ENCODE data around the gene FAM120B. TPM values are rescaled to one million over a fixed set of nuclear protein-coding genes. Genes with fewer than 3 reads are reported as not detected.
A peak's percentile ranks its signal among the peaks of the same experiment; 100 is the strongest.

Gene FAM120B
- total RNA-seq, 3 donors from 2014 or later, result 13.8 to 14.3 (median 14.3) TPM

DNA sequence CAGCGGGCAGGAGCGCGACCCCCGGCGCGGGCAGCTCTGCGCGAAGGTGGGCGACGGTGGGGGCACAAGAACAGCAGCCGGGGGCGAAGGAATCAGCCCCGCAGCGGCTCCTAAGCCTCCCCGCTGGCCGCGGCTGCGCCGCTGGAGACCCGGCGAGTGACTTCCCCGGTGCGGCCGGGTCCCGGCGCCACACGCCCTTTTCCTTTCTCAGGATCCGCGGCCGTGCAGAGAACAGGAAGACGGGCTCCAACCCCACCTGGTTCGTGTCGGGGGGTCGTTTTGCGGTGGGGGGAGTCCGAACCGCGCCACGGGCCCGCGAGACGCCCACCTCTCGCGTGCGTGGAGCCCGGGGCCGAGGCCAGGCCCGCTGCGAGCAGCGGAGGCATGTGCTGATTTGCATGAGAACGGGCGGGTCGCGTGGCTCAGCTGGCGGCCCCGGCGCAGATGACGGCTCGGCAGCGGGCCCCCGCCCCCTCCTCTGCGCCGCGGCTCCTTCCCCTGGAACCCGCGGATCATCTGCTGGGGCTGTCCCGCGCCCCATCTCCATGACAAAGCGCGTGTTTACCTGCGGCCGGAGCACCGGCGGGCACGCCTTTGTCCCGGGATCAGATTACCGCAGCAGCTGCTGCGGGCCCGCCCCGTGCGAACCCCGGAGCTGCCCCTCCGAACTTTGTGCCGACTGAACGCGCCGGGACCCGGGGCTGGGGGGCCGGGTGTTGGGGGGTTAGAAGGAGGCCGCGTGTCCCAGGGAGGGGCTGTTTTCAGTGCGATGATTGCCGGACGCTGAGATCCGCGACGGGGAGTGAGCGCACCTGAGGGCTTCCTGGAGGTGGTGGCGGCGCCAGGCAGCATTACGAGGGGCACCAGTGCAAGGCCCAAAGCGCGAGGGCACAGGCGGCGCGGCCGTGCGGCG, 10.8 kb upstream of the FAM120B start:
- Mint-ChIP-seq H3K27me3 (ENCODE audit: low read depth) (peaks cover 69% of the 10 kb centered on the region), H3K36me3 (ENCODE audit: insufficient read depth) (no peaks in the 10 kb centered on the region), H3K9me3 (no peaks in the 10 kb centered on the region), H3K4me1 (ENCODE audit: low read depth) (peaks cover 29% of the 10 kb centered on the region), H3K4me3 (peak overlapping the region; percentile 67)
- DNase-seq (peak; percentile 54), ATAC-seq (peak; percentile 54 to 66)

GRCh38 chr6:170296423-170296745, 10.2 kb upstream of the FAM120B start:
- no peak for DNase-seq
- Mint-ChIP-seq H3K4me3 (no peak overlapping the region), H3K36me3 (ENCODE audit: insufficient read depth) (no peaks in the 10 kb centered on the region), H3K27me3 (ENCODE audit: low read depth) (peaks cover 71% of the 10 kb centered on the region), H3K9me3 (peaks cover under 1% of the 10 kb centered on the region), H3K4me1 (ENCODE audit: low read depth) (peaks cover 29% of the 10 kb centered on the region)
- ATAC-seq, result no peak

- Mint-ChIP-seq H3K36me3 (ENCODE audit: insufficient read depth) (no peaks in the 10 kb centered on the region), H3K9me3 (peaks cover 5% of the 10 kb centered on the region), H3K27me3 (ENCODE audit: low read depth) (peaks cover 73% of the 10 kb centered on the region), H3K4me3 (no peak overlapping the region), H3K4me1 (ENCODE audit: low read depth) (peaks cover 26% of the 10 kb centered on the region)
- ATAC-seq (no peak), DNase-seq (no peak)
Observed at GRCh38 chr6:170296746-170297575, 9.6 kb upstream of the FAM120B start.

GRCh38 chr6:170297576-170298330, 8.8 kb upstream of the FAM120B start:
- Mint-ChIP-seq H3K27me3 (ENCODE audit: low read depth) (peaks cover 65% of the 10 kb centered on the region), H3K4me1 (ENCODE audit: low read depth) (peaks cover 18% of the 10 kb centered on the region), H3K36me3 (ENCODE audit: insufficient read depth) (no peaks in the 10 kb centered on the region), H3K9me3 (peaks cover 5% of the 10 kb centered on the region), H3K4me3 (no peak overlapping the region)
- no peak for DNase-seq
- no peak for ATAC-seq

GRCh38 chr6:170298688-170299087, 7.9 kb upstream of the FAM120B start:
- no peaks in the 10 kb centered on the region for H3K36me3 Mint-ChIP-seq (ENCODE audit: insufficient read depth)
- peaks cover 5% of the 10 kb centered on the region for H3K9me3 Mint-ChIP-seq
- ATAC-seq, result no peak
- no peak overlapping the region for H3K4me3 Mint-ChIP-seq
- peaks cover 58% of the 10 kb centered on the region for H3K27me3 Mint-ChIP-seq (ENCODE audit: low read depth)
- DNase-seq, result no peak
- peaks cover 12% of the 10 kb centered on the region for H3K4me1 Mint-ChIP-seq (ENCODE audit: low read depth)

- Mint-ChIP-seq H3K27me3 (ENCODE audit: low read depth) (peaks cover 47% of the 10 kb centered on the region), H3K9me3 (peaks cover 5% of the 10 kb centered on the region), H3K4me1 (ENCODE audit: low read depth) (peaks cover 5% of the 10 kb centered on the region), H3K4me3 (no peak overlapping the region), H3K36me3 (ENCODE audit: insufficient read depth) (no peaks in the 10 kb centered on the region)
- DNase-seq (no peak), ATAC-seq (no peak)
Observed at GRCh38 chr6:170301184-170301583, 5.4 kb upstream of the FAM120B start.

DNA sequence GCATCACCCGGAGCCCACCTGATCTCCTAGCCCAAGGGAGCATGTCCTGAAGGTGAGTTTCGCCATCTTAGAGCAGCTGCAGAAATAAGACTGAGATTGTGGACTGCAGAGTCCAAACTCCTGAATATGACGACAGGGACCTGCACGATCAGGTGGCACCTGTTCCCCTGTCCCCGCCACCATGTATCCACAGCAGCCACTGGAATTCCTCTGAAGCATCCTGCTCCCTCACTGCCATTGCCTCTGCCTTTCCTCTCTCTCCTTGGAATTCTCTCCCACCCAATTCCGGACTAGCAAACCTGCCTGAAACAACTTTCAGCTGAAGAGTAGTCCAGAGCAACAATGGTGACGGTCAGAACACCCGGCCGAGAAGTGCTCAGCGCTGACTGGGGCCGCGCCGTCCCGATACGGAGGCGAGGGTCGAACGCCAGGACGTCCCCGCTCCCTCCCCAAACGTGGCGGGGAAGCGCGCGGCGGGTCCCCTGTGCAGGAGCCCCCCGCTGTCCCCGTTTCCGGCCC, 694 bp upstream of the FAM120B start:
- H3K36me3 Mint-ChIP-seq (ENCODE audit: insufficient read depth), result peaks cover 10% of the 10 kb centered on the region
- peaks cover 15% of the 10 kb centered on the region for H3K27me3 Mint-ChIP-seq (ENCODE audit: low read depth)
- H3K9me3 Mint-ChIP-seq, result peaks cover 5% of the 10 kb centered on the region
- peak overlapping the region; percentile 99 for H3K4me3 Mint-ChIP-seq
- H3K4me1 Mint-ChIP-seq (ENCODE audit: low read depth), result peaks cover 37% of the 10 kb centered on the region
- DNase-seq (no peak), ATAC-seq (no peak)

DNA sequence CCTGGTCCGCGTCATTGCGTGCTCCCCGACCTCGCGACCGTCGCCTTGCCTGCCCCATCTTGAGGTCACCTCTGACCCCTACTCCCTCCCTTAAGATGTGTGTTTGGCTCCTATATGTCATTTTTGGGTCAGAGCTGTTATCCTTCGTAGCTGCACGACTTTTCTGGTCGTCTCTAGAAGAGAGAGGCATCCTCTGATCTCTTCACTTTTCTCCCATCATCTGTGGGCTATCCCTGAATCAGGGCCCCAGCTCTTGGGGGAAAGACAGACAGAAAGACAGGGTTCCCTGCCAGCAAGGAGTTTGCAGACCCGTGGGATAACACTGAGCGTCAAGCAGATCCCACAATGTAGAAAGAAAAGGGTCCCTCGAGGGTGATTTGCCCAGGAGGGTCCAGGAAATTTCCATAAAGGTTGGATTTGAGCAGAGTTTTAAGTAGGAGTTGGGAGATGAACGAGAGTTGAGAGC, 555 bp downstream of the FAM120B start:
- DNase-seq (no peak), ATAC-seq (no peak)
- Mint-ChIP-seq H3K4me3 (peak overlapping the region; percentile 99), H3K4me1 (ENCODE audit: low read depth) (peaks cover 46% of the 10 kb centered on the region), H3K27me3 (ENCODE audit: low read depth) (peaks cover 8% of the 10 kb centered on the region), H3K9me3 (no peaks in the 10 kb centered on the region), H3K36me3 (ENCODE audit: insufficient read depth) (peaks cover 12% of the 10 kb centered on the region)

DNA sequence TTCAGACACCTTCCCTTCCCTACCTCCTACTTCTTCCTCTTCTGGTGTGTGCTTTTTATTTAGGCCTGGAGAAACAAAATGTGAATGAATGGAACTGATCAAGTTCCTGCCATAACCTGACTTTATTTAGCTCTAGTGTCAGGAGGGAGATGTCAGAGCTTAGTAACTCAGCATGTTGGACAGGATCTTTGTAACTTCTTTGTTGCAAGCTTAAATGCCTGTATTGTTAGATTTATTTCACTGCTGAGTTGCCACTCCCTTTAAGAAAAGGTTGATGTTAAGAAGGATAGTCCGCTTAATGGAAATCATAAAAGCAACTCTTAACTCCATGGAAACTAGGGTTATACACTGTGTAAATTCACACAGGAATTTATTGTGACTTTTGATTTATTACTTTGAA, 2.2 kb downstream of the FAM120B start:
- H3K4me1 Mint-ChIP-seq (ENCODE audit: low read depth), result peaks cover 59% of the 10 kb centered on the region

DNA sequence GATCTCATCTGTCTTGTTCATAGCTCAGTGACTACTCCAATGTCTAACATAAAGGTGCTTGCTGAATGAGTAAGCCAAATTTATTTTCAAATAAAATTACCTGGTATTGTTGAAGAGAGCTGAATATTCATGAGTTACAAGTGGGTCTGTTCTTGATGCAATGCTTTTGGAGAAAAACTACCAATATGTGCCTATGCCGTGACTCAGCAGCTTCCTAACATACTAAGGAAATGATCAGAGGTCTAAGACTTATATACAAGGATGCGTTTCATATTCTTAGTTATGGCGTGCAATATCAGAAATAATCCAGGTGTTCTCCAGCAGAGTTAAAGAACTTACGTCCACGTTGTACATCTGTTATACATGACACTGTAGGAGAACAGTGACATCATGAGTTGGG, 5.1 kb downstream of the FAM120B start:
- Mint-ChIP-seq H3K9me3 (no peaks in the 10 kb centered on the region), H3K4me3 (no peak overlapping the region), H3K36me3 (ENCODE audit: insufficient read depth) (peaks cover 12% of the 10 kb centered on the region), H3K27me3 (ENCODE audit: low read depth) (no peaks in the 10 kb centered on the region), H3K4me1 (ENCODE audit: low read depth) (peaks cover 64% of the 10 kb centered on the region)
- ATAC-seq (no peak), DNase-seq (no peak)

More for the DNA sequence above, 2.2 kb downstream of the FAM120B start:
- peak overlapping the region; percentile 27 for H3K4me3 Mint-ChIP-seq
- ATAC-seq (no peak), DNase-seq (no peak)
- H3K27me3 Mint-ChIP-seq (ENCODE audit: low read depth), result peaks cover 6% of the 10 kb centered on the region
- H3K36me3 Mint-ChIP-seq (ENCODE audit: insufficient read depth), result peaks cover 12% of the 10 kb centered on the region
- no peaks in the 10 kb centered on the region for H3K9me3 Mint-ChIP-seq

DNA sequence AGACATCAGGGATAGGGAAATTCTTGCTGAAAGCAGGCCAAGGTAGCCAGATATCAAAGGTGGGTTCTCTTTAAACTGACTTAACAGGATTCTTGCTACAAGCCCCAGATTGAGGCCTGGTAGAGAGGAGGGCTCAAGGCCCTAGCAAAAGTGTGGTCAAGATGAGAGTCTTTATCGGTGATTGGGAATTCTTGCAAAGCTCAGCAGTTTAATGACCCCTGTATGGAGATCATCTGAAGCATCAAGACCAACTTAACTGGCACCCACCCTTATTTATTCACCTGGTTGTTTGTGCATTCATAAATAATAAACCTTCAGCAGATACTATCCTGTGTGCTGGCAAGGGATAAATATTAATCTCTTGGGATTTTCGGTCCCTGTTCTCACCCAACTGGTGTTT, 6.3 kb downstream of the FAM120B start:
- Mint-ChIP-seq H3K4me1 (ENCODE audit: low read depth) (peaks cover 55% of the 10 kb centered on the region), H3K36me3 (ENCODE audit: insufficient read depth) (peaks cover 17% of the 10 kb centered on the region), H3K27me3 (ENCODE audit: low read depth) (no peaks in the 10 kb centered on the region), H3K9me3 (no peaks in the 10 kb centered on the region), H3K4me3 (no peak overlapping the region)
- DNase-seq (no peak), ATAC-seq (no peak)

DNA sequence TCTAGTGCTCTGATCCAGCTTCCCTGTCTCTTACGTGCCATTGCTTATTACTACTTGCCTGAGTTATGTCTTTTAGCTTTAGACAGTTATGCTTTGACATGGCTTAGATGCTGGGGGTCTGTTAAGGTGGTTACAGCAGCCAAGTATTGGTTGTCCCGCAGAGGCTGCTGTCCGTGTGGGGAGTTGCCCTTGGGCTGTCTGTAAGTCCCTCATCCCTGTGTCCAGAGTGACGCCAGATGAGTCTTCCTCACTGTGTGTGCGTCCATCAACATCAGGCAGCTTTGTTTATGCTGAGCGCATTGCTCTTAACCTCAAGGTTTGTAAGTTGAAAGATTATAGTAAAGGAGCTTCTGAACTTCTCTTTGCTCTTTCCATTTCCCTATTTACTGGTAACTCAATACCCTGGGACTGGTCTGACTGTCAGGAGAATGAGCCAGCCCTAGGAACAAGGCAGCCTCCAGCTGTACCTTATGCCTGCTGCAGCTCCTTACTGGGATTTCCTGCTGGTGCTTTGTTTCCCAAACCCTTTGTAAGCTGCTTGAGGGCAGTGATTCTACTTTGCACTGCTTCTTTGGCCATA, 7.2 kb downstream of the FAM120B start:
- no peak overlapping the region for H3K4me3 Mint-ChIP-seq
- H3K4me1 Mint-ChIP-seq (ENCODE audit: low read depth), result peaks cover 46% of the 10 kb centered on the region
- DNase-seq (no peak), ATAC-seq (no peak)
- H3K27me3 Mint-ChIP-seq (ENCODE audit: low read depth), result no peaks in the 10 kb centered on the region
- no peaks in the 10 kb centered on the region for H3K9me3 Mint-ChIP-seq
- H3K36me3 Mint-ChIP-seq (ENCODE audit: insufficient read depth), result peaks cover 15% of the 10 kb centered on the region

DNA sequence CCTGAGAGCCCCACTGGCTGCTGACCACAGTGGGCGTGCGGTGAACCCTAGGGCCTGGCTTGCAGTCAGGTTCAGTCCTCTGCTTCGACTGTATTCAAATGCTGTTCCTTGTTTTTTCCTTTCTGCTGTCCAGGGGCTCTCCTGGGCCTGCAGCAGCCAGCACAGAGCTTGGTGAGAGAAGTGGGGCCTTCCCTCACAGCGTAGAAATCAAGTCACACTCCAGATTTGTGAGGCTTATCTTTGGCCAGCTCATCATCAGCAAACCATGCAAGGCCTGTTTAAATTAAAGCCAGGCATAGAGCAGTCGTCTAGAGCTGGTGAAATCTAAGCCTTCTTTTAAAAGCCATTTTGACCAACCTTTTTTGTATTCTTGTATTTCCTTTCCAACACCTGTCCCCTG, 8.4 kb downstream of the FAM120B start:
- Mint-ChIP-seq H3K36me3 (ENCODE audit: insufficient read depth) (peaks cover 21% of the 10 kb centered on the region), H3K4me3 (no peak overlapping the region), H3K27me3 (ENCODE audit: low read depth) (no peaks in the 10 kb centered on the region), H3K9me3 (no peaks in the 10 kb centered on the region), H3K4me1 (ENCODE audit: low read depth) (peaks cover 45% of the 10 kb centered on the region)
- no peak for ATAC-seq
- DNase-seq, result no peak

Data from activated T-cell treated with anti-CD3 and anti-CD28 coated beads, Interleukin-2, amount 50 U/mL, for 4 hours (primary cell).